SJSA1 (cell line): ENCODE results near the gene TSPO2. TPM values are rescaled to one million over a fixed set of nuclear protein-coding genes. Genes with fewer than 3 reads are reported as not detected.
"Not testable (repeated sequence)": the region's sequence is repeated elsewhere in the genome, so short reads cannot be mapped to it uniquely, and the experiment has no call there.

Experiments used
- DNase-seq, 2 experiments: peaks; one replicate each; pipeline ENCODE4 v3.0.0-alpha.2; 2015 to 2020; ENCODE audit warnings: low spot score in 2 of 2, low read depth in 1 of 2
- H3K27ac ChIP-seq: fragments of 250-450 bp; sonication (Bioruptor Pico); 2 replicates; pipeline ENCODE4 v1.5.1; 2020; ENCODE audit warnings: mild to moderate bottlenecking, moderate library complexity
- H3K27me3 ChIP-seq: fragments of 250-450 bp; sonication (Bioruptor Pico); replicated peaks from 2 replicates; pipeline ENCODE4 v1.5.1; 2020; ENCODE audit warnings: mild to moderate bottlenecking, moderate library complexity
- H3K36me3 ChIP-seq: fragments of 250-450 bp; sonication (Bioruptor Pico); 2 replicates; pipeline ENCODE4 v1.5.1; 2020; ENCODE audit warnings: mild to moderate bottlenecking
- H3K4me1 ChIP-seq: fragments of 250-450 bp; sonication (Bioruptor Pico); replicated peaks from 2 replicates; pipeline ENCODE4 v1.6.1; 2021; ENCODE audit warnings: mild to moderate bottlenecking
- H3K4me3 ChIP-seq: fragments of 250-450 bp; sonication (Bioruptor Pico); 2 replicates; pipeline ENCODE4 v1.5.1; 2020; ENCODE audit warnings: mild to moderate bottlenecking
- H3K9me3 ChIP-seq: fragments of 250-450 bp; sonication (Bioruptor Pico); replicated peaks from 2 replicates; pipeline ENCODE4 v1.5.1; 2020; ENCODE audit warnings: mild to moderate bottlenecking
- total RNA-seq: library from RNA; depleted of rRNA; stranded (reverse); fragments of >200 nt; shearing (Covaris generic); gene quantifications from 2 replicates; pipeline ENCODE4 v1.2.3, GENCODE V29; 2014

The TSPO2 gene
- total RNA-seq, 1 experiment from 2014 or later, result not detected

DNA sequence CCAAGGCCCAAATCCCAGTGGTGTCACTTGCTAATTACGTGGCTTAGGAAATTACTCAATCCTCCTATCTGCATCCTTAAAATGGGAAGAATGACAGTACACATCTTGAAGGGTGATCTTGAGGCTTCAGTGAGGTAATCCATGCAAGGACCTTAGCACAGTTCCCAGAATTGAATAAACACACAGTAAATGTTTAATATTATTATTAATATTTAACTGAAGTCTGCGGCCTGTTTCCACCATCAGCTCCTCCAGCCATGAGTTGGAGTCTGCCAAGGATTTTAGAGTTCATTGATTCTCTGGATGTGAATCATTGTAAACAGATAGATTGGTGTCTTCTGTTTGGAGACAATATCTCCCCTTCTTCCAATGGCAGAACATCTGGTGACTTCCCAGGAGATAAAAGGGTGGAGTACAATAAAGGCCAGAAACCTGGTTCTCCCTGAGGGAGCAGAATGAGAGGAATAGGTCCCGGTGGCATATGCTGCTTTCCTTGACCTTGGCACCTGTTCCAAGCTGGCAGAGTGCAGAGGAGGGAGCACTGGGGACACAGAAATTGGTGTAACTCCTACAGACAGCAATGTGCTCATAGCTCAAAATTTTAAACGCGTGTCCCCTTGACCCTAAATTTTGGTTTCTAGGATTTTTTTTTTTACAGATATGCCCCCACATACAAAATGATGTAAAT lies 28.7 kb upstream of the TSPO2 start:
- Histone ChIP-seq H3K9me3 (no peaks in the 10 kb centered on the region), H3K4me1 (no peaks in the 10 kb centered on the region), H3K4me3 (no peak overlapping the region), H3K27ac (no peak overlapping the region), H3K27me3 (no peaks in the 10 kb centered on the region; the same call in 1 of the 2 replicates), H3K36me3 (no peaks in the 10 kb centered on the region)
- DNase-seq, result no peak

DNA sequence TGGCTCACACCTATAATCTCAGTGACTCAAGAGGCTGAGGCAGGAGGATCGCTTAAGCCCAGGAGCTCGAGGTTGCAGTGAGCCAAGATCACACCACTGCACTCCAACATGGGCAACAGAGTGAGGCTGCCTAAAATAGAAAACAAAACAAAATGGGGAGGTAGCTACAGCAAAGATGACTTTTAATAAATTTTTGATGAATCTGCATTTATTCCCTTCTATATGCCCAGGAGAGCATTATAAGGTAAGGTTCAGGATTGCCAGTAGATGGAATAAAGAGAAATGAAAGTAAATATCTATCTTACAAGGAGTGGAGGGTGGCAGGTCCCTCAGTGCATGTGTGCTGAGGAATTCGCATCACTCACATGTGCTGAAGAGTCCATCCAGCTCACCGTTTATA lies 27.5 kb upstream of the TSPO2 start:
- no peak overlapping the region for H3K4me3 ChIP-seq
- H3K36me3 ChIP-seq, result no peaks in the 10 kb centered on the region
- DNase-seq, result no peak
- no peaks in the 10 kb centered on the region; the same call in 1 of the 2 replicates for H3K27me3 ChIP-seq
- no peaks in the 10 kb centered on the region for H3K9me3 ChIP-seq
- no peaks in the 10 kb centered on the region for H3K4me1 ChIP-seq
- no peak overlapping the region for H3K27ac ChIP-seq

DNA sequence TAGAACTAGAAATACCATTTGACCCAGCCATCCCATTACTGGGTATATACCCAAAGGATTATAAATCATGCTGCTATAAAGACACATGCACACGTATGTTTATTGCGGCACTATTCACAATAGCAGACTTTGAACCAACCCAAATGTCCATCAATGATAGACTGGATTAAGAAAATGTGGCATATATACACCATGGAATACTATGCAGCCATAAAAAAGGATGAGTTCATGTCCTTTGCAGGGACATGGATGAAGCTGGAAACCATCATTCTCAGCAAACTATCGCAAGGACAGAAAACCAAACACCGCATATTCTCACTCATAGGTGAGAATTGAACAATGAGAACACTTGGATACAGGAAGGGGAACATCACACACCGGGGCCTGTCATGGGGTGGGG lies 26.4 kb upstream of the TSPO2 start:
- not testable (repeated sequence) for H3K4me3 ChIP-seq, H3K9me3 ChIP-seq, DNase-seq, H3K27ac ChIP-seq, H3K36me3 ChIP-seq, H3K4me1 ChIP-seq, H3K27me3 ChIP-seq

DNA sequence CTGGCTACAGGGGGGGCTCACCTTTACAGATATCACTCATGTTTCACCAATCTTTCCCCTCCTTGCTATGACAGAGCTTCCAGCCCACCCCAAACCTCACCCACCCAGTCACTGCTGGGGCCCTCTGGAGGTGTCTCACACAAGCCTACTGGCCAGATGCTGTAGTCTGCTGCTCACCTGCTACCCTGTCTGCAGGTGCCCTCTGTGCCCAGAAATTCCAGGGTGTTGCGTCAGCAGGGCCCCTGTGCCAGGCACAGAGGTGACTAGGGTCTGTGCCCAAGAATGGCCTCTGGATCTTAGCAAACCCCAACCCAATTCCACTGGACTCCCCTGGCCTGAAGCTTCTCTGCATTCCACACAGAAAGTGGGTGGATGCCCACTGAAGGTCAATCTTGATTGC lies 24.6 kb upstream of the TSPO2 start:
- Histone ChIP-seq H3K36me3 (no peaks in the 10 kb centered on the region), H3K9me3 (no peaks in the 10 kb centered on the region; the same call in 1 of the 2 replicates), H3K27me3 (no peaks in the 10 kb centered on the region), H3K4me3 (no peak overlapping the region), H3K27ac (no peak overlapping the region), H3K4me1 (peaks cover 3% of the 10 kb centered on the region; the same call in 1 of the 2 replicates)
- DNase-seq, result no peak

DNA sequence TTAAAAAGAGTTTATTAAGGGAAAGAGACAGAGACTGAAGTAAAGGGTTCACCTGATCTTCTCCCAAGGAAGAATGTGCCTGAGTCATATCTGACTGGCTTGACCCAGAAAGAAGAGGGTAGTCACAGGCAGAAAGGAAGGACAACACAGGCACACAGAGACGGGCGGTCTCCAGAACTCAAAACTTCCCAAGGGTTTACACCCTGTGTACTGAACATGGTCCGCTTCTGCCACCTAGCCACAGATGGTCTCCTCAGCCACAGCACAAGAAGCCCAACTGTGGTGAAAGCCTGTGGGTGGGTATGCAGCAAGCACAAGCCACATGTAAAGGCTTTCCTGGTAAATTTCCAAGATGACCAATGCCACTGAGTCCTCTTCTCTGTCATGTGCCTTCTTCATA lies 20.4 kb upstream of the TSPO2 start:
- H3K36me3 ChIP-seq, result no peaks in the 10 kb centered on the region
- no peak overlapping the region for H3K27ac ChIP-seq
- peaks cover 7% of the 10 kb centered on the region for H3K4me1 ChIP-seq
- DNase-seq, result peak in 1 of 2 experiments; percentile 23
- no peak overlapping the region for H3K4me3 ChIP-seq
- no peaks in the 10 kb centered on the region; the same call in 1 of the 2 replicates for H3K9me3 ChIP-seq
- H3K27me3 ChIP-seq, result no peaks in the 10 kb centered on the region

DNA sequence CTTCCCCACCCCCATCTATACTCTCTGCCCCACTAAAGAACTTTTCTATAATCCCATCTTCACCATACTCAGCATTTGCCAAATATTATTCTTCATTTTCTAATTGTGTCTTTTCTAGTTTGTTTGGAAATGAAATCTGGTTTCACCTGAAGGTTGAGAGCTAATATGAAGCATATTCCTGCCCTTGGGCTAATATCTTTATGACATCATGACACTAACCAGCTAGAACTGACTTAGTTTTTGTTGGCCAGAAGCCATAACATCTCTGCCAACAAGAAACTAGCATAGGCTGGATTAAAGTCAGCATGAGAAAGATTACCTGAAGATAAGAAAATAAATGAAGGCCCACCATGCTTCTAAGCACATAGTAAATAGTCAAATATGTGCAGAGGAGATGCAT lies 20.0 kb upstream of the TSPO2 start:
- no peak for DNase-seq
- no peak overlapping the region for H3K27ac ChIP-seq

DNA sequence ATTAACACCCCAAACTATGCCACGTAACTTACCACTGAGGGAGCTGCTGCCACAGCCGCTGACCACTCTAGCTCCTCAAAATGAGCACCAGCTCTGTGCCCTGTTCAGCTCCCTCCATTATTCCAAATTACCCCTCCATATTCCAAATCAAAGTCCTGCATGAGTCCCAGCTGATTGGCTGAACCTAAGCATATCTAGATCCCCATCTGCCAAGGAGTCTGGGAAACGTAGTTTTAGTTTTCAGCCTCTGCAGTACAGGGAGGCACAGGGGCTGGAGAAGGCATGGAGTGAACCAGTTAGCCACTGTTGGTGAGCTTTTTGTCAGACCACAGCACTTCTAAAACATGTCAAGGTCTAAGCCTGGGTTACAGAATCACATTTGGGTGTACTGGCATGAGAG lies 19.2 kb upstream of the TSPO2 start:
- Histone ChIP-seq H3K27me3 (no peaks in the 10 kb centered on the region), H3K9me3 (no peaks in the 10 kb centered on the region; the same call in 1 of the 2 replicates), H3K4me1 (peaks cover 14% of the 10 kb centered on the region), H3K4me3 (no peak overlapping the region), H3K27ac (no peak overlapping the region), H3K36me3 (no peaks in the 10 kb centered on the region)
- no peak for DNase-seq

More for the DNA sequence above, 20.0 kb upstream of the TSPO2 start:
- Histone ChIP-seq H3K4me3 (no peak overlapping the region), H3K36me3 (no peaks in the 10 kb centered on the region), H3K27me3 (no peaks in the 10 kb centered on the region), H3K9me3 (no peaks in the 10 kb centered on the region; the same call in 1 of the 2 replicates), H3K4me1 (peaks cover 7% of the 10 kb centered on the region)

DNA sequence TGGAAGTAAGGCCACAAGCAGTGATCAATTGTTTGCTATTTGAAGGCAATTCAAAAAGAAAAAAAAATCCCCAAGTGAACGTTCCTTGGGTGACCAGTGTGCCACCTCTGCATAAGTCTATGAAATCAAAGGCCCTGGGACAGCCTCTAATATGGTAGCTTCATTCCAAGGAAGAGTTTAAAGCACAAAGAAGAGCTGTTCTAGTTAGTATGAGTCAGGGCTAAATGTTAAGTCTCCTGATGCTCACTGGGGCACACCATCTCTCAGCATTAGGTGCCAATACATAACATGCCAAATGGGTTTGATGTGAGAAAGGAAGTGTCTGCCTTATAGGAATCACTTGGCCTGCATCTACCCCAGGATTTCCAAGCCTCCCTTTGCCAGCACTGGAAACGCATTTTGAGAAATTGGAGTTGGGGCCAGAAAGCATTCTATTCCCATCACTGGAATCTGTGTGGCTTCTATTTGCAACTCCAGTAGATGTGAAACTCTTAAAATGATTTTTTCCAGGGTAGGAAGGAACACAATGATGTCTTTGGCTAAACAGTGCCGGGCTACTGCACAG lies 16.2 kb upstream of the TSPO2 start:
- DNase-seq, result no peak
- Histone ChIP-seq H3K9me3 (no peaks in the 10 kb centered on the region), H3K36me3 (no peaks in the 10 kb centered on the region), H3K27me3 (no peaks in the 10 kb centered on the region), H3K27ac (no peak overlapping the region), H3K4me1 (peaks cover 17% of the 10 kb centered on the region), H3K4me3 (no peak overlapping the region)

DNA sequence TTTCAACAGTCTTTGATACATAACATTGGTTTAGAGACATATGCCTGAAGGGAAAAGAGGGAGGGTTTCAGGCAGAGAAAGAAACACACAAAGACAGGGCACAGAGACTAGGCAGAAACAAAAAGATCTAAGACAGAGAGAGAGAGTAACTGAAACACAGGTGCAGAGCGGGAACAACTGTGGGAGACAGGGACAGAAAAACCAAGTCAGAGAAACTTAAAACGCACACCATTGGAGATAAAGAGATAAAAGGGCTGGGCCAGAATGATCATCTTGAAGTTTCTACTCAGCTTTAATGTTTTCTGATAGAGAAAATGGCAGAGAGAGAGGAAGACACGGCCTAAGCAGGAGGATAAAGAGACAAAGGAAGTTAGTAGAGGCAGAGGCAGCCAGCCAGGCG lies 15.0 kb upstream of the TSPO2 start:
- Histone ChIP-seq H3K36me3 (no peaks in the 10 kb centered on the region), H3K4me1 (peaks cover 14% of the 10 kb centered on the region), H3K4me3 (no peak overlapping the region), H3K27me3 (no peaks in the 10 kb centered on the region), H3K9me3 (no peaks in the 10 kb centered on the region), H3K27ac (no peak overlapping the region)
- no peak for DNase-seq

DNA sequence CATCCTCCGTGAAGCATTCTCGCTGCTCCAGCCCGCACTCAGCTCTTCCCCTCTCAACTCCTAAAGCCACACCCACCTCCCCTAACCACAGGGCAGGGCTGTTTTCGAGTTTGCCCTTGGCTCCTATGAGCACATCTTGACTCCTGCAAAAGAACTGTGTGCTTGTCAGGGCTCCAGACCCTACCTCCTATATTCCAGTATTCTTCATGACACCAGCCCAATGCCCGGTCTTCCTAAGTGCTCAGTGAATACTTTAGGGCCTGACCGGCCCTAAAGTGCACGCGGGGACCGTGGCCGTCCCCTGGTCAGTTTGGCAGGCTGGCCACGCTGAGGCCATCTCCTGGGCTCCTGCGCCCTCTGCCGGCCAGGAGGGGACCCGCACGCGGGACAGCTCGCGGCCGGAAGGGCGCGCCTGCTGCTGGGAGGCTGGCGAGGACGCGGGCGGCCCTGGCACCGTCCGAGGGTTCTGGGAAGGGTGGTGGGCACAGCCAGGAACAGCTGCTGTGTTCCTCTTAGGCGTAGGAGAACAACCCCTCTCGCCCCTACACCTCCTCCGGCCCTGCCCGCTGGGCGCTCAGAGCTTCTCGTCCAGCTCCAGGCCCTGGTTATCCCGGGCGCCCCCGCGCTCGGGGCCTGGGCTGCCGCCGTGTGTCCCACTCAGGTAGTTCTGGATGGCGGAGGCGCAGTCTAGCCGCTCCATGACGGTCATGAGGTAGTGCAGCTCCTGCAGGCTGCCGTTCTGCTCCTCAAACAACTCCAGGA lies 14.3 kb upstream of the TSPO2 start:
- no peaks in the 10 kb centered on the region for H3K27me3 ChIP-seq
- peak; percentile 73 to 81 for DNase-seq
- H3K4me1 ChIP-seq, result peaks cover 14% of the 10 kb centered on the region
- H3K9me3 ChIP-seq, result no peaks in the 10 kb centered on the region
- no peaks in the 10 kb centered on the region for H3K36me3 ChIP-seq
- no peak overlapping the region for H3K4me3 ChIP-seq
- H3K27ac ChIP-seq, result no peak overlapping the region

DNA sequence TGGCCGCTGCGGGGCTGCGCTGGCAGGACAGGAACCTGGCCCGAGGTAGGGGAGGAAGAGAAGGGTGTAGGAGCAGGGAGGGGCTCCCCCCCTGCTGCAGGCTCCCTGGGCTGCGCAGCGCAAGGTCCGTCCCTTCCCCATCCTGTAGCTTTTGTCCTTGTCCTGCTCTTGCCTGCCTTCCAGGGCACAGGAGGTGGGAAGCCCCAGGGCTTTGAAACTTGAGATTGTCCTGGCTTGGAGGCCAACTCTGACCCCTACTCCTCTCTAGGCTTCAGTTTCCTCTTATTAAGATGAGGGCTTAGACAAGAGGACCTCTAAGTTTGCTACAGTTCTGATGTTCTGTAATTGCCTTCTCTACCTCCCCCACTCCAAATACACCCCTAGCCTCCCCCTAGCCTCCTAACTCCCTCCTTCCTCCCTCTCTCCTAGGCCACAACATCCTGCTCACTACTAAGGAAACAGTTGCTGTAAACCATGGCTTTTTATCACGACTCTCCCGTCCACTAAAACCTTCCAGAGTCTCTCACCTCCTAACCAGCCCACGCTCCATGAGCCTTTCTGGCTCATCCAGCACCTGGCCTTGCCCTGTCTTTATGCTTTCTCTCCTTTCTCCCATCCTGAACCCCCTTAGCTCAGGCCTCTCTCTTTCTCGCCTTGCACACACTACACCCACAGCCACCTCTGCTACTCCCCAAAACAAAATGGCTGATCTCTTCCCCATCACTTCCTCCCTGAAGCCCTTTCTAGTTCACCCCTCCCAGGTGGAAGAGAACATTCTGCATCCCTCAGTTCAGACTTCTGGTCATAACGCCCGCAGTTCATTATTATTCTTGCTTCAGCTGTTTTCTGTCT lies 13.5 kb upstream of the TSPO2 start:
- H3K4me3 ChIP-seq, result no peak overlapping the region
- DNase-seq, result no peak
- H3K27ac ChIP-seq, result no peak overlapping the region
- H3K36me3 ChIP-seq, result no peaks in the 10 kb centered on the region
- no peaks in the 10 kb centered on the region for H3K27me3 ChIP-seq
- peaks cover 11% of the 10 kb centered on the region for H3K4me1 ChIP-seq
- H3K9me3 ChIP-seq, result no peaks in the 10 kb centered on the region

DNA sequence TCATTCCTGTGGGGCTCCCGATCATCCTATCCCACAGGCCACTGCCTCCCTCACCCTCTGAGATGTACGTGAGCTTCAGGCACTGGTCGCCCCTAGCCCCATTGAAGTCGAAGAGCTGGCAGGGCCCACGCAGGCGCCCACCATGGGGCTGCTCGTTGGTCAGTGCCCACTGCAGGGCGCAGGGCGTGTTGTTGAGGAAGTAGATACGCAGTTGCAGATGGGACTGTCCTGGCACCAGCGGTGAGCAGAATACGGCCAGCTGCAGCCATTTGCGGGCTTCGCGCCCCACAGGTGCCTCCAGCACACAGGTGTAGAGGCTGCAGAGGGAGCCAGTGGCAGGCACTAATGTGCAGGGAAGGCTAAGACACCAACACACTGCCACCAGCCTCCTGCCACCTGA lies 9.4 kb upstream of the TSPO2 start:
- peaks cover 6% of the 10 kb centered on the region for H3K4me1 ChIP-seq
- no peak overlapping the region for H3K4me3 ChIP-seq
- H3K27me3 ChIP-seq, result no peaks in the 10 kb centered on the region
- H3K9me3 ChIP-seq, result no peaks in the 10 kb centered on the region
- no peak for DNase-seq
- no peaks in the 10 kb centered on the region for H3K36me3 ChIP-seq
- H3K27ac ChIP-seq, result no peak overlapping the region

DNA sequence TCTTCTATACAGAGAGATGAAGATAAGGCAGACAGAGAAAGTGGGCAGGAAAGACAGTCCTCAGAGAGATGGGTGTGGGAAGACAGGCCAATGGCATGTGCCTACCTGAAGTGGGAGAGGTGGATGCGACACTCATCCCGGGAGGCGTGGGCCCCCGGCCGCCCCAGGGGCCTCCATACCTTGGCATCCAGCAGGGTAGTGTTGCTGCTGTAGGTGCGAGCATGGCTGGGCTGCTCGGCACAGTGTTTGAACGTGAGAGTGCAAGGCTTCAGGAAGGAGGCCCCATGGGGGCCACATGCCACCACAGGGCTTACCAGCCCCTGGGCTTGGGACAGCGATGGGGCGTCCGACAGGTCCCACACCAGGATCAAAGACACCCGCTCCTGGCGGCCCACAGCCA lies 8.5 kb upstream of the TSPO2 start:
- no peaks in the 10 kb centered on the region for H3K9me3 ChIP-seq
- no peaks in the 10 kb centered on the region for H3K36me3 ChIP-seq
- H3K27ac ChIP-seq, result no peak overlapping the region
- DNase-seq, result no peak
- no peaks in the 10 kb centered on the region for H3K27me3 ChIP-seq
- no peak overlapping the region for H3K4me3 ChIP-seq
- H3K4me1 ChIP-seq, result no peaks in the 10 kb centered on the region
